ENCODE data around the gene BARHL2.
A peak's percentile ranks its signal among the peaks of the same experiment; 100 is the strongest.

BARHL2 gene

GRCh38 chr1:90716552-90717355, at the start of gene BARHL2:
Gene BARHL2 (minus strand): TSS chr1:90717302. CDS start chr1:90717195, 107 bp downstream.
- Mint-ChIP-seq H3K36me3 (peaks cover 14% of the 10 kb centered on the region), H3K27me3 (peaks cover 58% of the 10 kb centered on the region), H3K4me1 (ENCODE audit: low read depth) (peaks cover 22% of the 10 kb centered on the region), H3K9me3 (ENCODE audit: low read depth) (peaks cover 9% of the 10 kb centered on the region), H3K27ac (peak within 1 kb of the TSS; percentile 50), H3K4me3 (peak within 1 kb of the TSS; percentile 78)

- Mint-ChIP-seq H3K4me3 (no peak overlapping the region), H3K27me3 (peaks cover 25% of the 10 kb centered on the region), H3K4me1 (ENCODE audit: low read depth) (no peaks in the 10 kb centered on the region), H3K36me3 (no peaks in the 10 kb centered on the region), H3K27ac (no peak overlapping the region), H3K9me3 (ENCODE audit: low read depth) (no peaks in the 10 kb centered on the region)
Measured at GRCh38 chr1:90763930-90764329, 46.8 kb upstream of the BARHL2 start.

DNA sequence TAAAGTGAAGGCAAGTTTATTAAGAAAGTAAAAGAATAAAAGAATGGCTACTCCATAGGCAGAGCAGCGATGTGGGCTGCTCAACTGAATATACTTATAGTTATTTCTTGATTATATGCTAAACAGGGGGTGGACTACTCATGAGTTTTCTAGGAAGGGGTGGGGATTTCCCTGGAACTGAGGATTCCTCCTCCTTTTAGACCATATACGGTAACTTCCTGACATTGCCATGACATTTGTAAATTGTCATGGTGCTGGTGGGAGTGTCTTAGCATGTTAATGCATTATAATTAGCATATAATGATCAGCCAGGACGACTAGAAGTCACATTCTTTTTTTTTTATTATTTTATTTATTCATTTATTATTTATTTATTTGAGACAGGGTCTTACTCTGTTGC, 46.4 kb upstream of the BARHL2 start:
- Mint-ChIP-seq H3K27me3 (peaks cover 22% of the 10 kb centered on the region), H3K4me1 (ENCODE audit: low read depth) (no peaks in the 10 kb centered on the region), H3K4me3 (no peak overlapping the region), H3K36me3 (no peaks in the 10 kb centered on the region), H3K9me3 (ENCODE audit: low read depth) (no peaks in the 10 kb centered on the region), H3K27ac (no peak overlapping the region)

DNA sequence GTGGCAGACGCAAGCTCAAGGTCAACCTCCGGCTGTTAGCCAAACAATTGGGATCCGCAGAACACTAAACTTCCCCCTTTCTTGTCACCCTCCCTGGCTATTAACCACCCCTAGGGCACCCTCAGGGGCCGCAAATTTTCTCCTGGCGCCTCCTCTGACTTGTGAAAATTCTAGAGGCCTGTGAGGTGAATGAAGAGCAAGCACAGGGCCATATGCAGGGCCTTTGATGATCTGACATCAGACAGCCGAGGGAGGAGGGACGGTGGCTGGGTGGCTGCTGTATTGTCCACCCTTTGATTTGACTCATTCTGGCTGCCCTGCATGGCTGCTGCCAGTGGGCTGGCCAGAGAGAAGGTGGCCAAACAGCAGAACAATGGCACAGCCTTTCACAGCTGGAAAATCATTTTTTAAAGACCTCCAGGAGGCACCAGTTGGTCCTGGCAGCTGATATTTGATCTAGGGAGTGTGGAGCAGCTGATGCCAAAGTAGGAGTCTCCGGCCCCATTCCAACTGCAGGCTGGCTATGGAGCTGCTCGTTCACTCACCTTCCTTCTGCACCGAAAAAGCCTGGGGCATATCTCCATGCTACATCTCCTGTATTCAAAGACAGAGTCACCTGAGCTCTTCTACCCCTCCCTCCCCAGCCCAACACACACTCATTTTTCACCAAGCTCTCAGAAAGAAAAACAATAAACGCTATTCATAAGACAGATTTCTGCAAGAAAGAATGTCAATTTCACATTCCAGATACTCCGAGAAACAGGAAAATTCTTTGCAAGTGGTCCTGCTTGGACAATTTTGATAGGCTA, 44.9 kb upstream of the BARHL2 start:
- no peaks in the 10 kb centered on the region for H3K4me1 Mint-ChIP-seq (ENCODE audit: low read depth)
- H3K36me3 Mint-ChIP-seq: no peaks in the 10 kb centered on the region
- no peak overlapping the region for H3K27ac Mint-ChIP-seq
- H3K27me3 Mint-ChIP-seq: peaks cover 21% of the 10 kb centered on the region
- no peaks in the 10 kb centered on the region for H3K9me3 Mint-ChIP-seq (ENCODE audit: low read depth)
- H3K4me3 Mint-ChIP-seq: no peak overlapping the region

- Mint-ChIP-seq H3K36me3 (no peaks in the 10 kb centered on the region), H3K4me3 (no peak overlapping the region), H3K9me3 (ENCODE audit: low read depth) (no peaks in the 10 kb centered on the region), H3K27me3 (peaks cover 23% of the 10 kb centered on the region), H3K27ac (no peak overlapping the region), H3K4me1 (ENCODE audit: low read depth) (no peaks in the 10 kb centered on the region)
Measured at GRCh38 chr1:90761156-90761555, 44.1 kb upstream of the BARHL2 start.

GRCh38 chr1:90753556-90753955, 36.5 kb upstream of the BARHL2 start:
- Mint-ChIP-seq H3K9me3 (ENCODE audit: low read depth) (no peaks in the 10 kb centered on the region), H3K27me3 (peaks cover 21% of the 10 kb centered on the region), H3K27ac (no peak overlapping the region), H3K36me3 (no peaks in the 10 kb centered on the region), H3K4me1 (ENCODE audit: low read depth) (no peaks in the 10 kb centered on the region), H3K4me3 (no peak overlapping the region)

GRCh38 chr1:90748668-90749067, 31.6 kb upstream of the BARHL2 start:
- Mint-ChIP-seq H3K27me3 (peaks cover 23% of the 10 kb centered on the region), H3K27ac (no peak overlapping the region), H3K4me3 (no peak overlapping the region), H3K9me3 (ENCODE audit: low read depth) (no peaks in the 10 kb centered on the region), H3K36me3 (no peaks in the 10 kb centered on the region), H3K4me1 (ENCODE audit: low read depth) (no peaks in the 10 kb centered on the region)

- Mint-ChIP-seq H3K27ac (no peak overlapping the region), H3K4me3 (no peak overlapping the region), H3K36me3 (no peaks in the 10 kb centered on the region), H3K27me3 (peaks cover 19% of the 10 kb centered on the region), H3K4me1 (ENCODE audit: low read depth) (no peaks in the 10 kb centered on the region), H3K9me3 (ENCODE audit: low read depth) (no peaks in the 10 kb centered on the region)
Measured at GRCh38 chr1:90746857-90747256, 29.8 kb upstream of the BARHL2 start.

DNA sequence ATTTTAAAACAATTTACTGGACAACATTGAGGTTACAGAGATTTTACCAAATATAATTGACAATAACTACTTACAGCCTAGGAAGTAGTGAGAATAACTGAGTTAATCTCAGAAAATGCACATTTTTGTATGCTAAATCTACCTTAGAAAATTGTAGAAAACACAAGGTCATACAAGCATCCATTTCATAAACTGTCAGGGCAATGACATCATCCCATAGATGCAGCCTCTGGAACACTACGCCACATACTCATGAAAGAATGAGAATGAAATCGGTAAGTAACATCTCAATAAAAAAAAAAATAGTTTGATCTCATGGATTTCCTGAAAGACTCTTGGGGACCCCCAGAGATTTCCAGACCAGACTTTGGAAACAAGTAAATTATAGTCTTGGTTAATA, 28.9 kb upstream of the BARHL2 start:
- Mint-ChIP-seq H3K36me3 (no peaks in the 10 kb centered on the region), H3K4me1 (ENCODE audit: low read depth) (no peaks in the 10 kb centered on the region)

DNA sequence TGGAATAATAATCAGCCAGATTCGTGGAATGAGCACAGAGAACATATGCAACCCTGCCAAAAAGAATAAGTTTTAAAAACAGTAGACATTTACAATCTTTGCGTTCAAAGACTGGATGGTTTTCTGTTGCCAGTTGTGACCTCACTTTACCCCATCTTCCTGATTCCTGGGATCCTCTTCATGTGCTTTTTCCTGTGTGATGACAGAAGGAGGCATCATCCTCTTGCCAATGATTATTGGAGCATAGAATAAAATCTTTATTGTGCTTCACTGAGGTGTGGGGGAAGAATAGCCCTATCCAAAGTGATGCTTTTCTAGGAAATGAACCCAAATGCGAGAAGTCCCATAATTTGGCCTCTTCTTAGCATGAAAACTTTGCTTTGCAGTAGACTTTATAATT, 15.0 kb upstream of the BARHL2 start:
- no peak overlapping the region for H3K27ac Mint-ChIP-seq
- peaks cover 32% of the 10 kb centered on the region for H3K4me1 Mint-ChIP-seq (ENCODE audit: low read depth)
- H3K27me3 Mint-ChIP-seq: peaks cover 62% of the 10 kb centered on the region
- peaks cover 2% of the 10 kb centered on the region for H3K36me3 Mint-ChIP-seq
- H3K9me3 Mint-ChIP-seq (ENCODE audit: low read depth): no peaks in the 10 kb centered on the region
- H3K4me3 Mint-ChIP-seq: no peak overlapping the region

More for the DNA sequence above, 28.9 kb upstream of the BARHL2 start:
- no peak overlapping the region for H3K4me3 Mint-ChIP-seq
- no peaks in the 10 kb centered on the region for H3K9me3 Mint-ChIP-seq (ENCODE audit: low read depth)
- H3K27me3 Mint-ChIP-seq: peaks cover 18% of the 10 kb centered on the region
- no peak overlapping the region for H3K27ac Mint-ChIP-seq

GRCh38 chr1:90731382-90732050, 14.4 kb upstream of the BARHL2 start:
- H3K27me3 Mint-ChIP-seq: peaks cover 62% of the 10 kb centered on the region
- H3K27ac Mint-ChIP-seq: no peak overlapping the region
- peaks cover 35% of the 10 kb centered on the region for H3K4me1 Mint-ChIP-seq (ENCODE audit: low read depth)
- no peaks in the 10 kb centered on the region for H3K9me3 Mint-ChIP-seq (ENCODE audit: low read depth)
- H3K4me3 Mint-ChIP-seq: no peak overlapping the region
- peaks cover 2% of the 10 kb centered on the region for H3K36me3 Mint-ChIP-seq

DNA sequence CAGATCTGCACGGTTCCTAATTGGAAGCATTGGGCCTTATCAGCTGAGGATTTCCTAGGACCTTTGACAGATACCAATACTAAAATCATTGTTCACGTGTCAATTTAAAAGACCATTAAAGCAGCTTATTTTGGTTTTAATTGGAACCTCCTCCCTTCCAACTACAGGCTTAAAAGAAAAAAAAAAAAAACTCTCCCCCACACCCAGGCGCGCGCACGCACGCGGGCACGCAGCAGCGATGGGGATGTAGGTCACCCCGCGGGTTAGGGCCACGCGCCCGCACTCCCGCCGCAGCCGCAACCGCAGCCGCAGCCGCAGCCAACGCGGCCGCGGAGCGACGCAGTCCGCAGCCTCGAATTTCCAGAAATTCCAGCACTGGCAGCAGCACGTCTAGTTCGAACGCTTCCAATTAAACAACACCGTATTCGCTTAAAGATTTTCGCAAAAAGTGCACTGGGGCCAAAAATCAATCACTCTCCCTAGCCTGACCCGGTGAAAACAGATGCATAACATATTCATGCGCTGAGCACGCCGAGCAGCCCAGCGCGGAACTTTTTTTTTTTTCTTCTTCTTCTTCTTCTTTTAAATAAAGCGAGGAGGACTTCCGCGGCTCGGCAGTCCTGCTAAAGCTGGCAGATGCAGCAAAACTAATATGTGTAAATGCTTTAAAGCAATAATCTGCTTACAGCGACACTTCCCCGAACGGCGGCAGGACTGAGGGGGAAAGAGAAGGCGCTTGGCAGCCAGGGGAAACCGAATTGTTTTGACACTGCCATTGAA, 13.3 kb upstream of the BARHL2 start:
- H3K4me1 Mint-ChIP-seq (ENCODE audit: low read depth): peaks cover 46% of the 10 kb centered on the region
- peak overlapping the region; percentile 84 for H3K4me3 Mint-ChIP-seq
- no peak overlapping the region for H3K27ac Mint-ChIP-seq
- peaks cover 6% of the 10 kb centered on the region for H3K9me3 Mint-ChIP-seq (ENCODE audit: low read depth)
- peaks cover 2% of the 10 kb centered on the region for H3K36me3 Mint-ChIP-seq
- H3K27me3 Mint-ChIP-seq: peaks cover 69% of the 10 kb centered on the region

- peaks cover 52% of the 10 kb centered on the region for H3K4me1 Mint-ChIP-seq (ENCODE audit: low read depth)
- peaks cover 69% of the 10 kb centered on the region for H3K27me3 Mint-ChIP-seq
- H3K36me3 Mint-ChIP-seq: peaks cover 2% of the 10 kb centered on the region
- H3K4me3 Mint-ChIP-seq: peak overlapping the region; percentile 35
- H3K27ac Mint-ChIP-seq: no peak overlapping the region
- peaks cover 6% of the 10 kb centered on the region for H3K9me3 Mint-ChIP-seq (ENCODE audit: low read depth)
Measured at GRCh38 chr1:90729504-90730242, 12.6 kb upstream of the BARHL2 start.
